Astrocyte of the spinal cord (primary cell): Measurements from ENCODE around the gene TSPAN10.
"Not testable (repeated sequence)": the region's sequence is repeated elsewhere in the genome, so short reads cannot be mapped to it uniquely, and the experiment has no call there.

Source experiments
- DNase-seq: peaks from one replicate; pipeline ENCODE4 v3.0.0; 2011; ENCODE audit warnings: low read depth, low spot score
- H3K4me3 ChIP-seq: 2 replicates; pipeline ENCODE4 v1.5.1; 2011; ENCODE audit warnings: low read depth, mild to moderate bottlenecking, low read length, moderate library complexity
- in situ Hi-C: cut with HindIII; loops from 2 replicates; pipeline ENCODE4 v1.10.0; 2017; ENCODE audit warnings: low sequenced_read_pairs
- TF ChIP-seq, protein P1 (sequence below): IDR thresholded peaks from 2 replicates; pipeline ENCODE4 v1.5.1; 2012; ENCODE audit warnings: low read depth, mild to moderate bottlenecking, low read length, inconsistent platforms

Gene TSPAN10

DNA sequence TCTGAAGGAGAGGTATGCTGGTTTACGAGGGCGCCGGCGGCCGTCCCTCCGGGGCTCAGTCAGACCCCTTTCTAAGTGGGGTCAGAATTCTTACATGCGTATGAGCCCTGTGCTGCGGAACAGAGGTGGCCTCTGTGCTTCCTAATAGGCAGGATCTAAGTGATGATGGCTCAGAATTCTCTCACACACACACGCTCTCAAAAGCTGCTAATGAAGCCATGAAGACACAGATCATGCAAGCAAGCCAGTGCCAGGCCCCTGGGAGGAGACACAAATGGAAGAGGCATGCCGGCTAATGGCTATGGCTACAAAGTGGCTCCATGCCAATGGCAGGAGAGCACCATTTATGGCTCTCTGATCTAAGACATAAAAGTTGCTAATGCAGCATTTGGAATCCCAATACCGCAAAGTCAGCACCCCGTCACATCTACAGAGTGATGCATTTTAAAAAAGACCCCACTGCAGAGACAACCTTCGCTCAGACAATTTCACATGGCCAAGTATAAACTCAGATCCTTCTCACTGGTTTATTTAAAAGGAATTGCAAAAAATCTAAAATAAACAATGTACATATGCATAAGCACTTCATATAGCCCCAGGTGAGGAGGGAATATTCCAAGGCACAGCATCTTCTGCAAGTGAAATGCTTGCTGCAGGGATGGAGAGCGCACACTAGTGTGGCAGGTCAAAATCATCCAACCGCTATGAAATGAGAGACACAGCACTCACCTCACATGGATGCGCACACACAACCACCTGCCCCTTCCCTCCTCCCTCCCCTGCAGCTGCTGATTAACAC lies 24.6 kb upstream of the TSPAN10 start:
- H3K4me3 ChIP-seq, result no peak overlapping the region
- in situ Hi-C loops, result no loop called here
- DNase-seq, result no peak
- TF ChIP-seq, protein P1, sequence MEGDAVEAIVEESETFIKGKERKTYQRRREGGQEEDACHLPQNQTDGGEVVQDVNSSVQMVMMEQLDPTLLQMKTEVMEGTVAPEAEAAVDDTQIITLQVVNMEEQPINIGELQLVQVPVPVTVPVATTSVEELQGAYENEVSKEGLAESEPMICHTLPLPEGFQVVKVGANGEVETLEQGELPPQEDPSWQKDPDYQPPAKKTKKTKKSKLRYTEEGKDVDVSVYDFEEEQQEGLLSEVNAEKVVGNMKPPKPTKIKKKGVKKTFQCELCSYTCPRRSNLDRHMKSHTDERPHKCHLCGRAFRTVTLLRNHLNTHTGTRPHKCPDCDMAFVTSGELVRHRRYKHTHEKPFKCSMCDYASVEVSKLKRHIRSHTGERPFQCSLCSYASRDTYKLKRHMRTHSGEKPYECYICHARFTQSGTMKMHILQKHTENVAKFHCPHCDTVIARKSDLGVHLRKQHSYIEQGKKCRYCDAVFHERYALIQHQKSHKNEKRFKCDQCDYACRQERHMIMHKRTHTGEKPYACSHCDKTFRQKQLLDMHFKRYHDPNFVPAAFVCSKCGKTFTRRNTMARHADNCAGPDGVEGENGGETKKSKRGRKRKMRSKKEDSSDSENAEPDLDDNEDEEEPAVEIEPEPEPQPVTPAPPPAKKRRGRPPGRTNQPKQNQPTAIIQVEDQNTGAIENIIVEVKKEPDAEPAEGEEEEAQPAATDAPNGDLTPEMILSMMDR, result no peak

DNA sequence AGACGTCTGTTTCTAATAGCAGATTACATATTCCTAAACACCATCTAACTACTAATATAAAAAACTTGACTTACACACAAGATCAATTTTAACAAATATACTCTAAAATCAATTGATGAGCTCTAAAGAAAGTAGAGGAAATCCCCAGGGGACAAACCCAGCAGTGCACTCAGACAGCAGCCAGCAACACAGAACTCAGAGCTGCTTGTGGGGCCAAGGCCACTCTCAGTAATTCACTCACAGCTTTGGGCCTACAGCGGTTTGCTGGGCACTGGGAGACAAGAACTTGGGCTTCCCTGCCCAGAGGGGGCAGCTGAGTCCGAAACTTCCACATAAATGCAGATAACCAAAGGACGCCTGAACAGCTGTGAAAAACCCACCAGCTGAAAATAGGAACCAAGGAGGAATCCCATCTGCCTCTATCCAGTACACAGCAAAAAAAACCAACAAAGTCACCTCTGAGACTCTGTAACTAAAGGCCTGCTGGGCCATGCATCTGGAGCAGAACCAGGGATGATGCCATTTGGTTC lies 21.5 kb upstream of the TSPAN10 start:
- H3K4me3 ChIP-seq, result no peak overlapping the region
- no peak for DNase-seq
- TF ChIP-seq, protein P1, result no peak
- in situ Hi-C loops, result no loop called here

DNA sequence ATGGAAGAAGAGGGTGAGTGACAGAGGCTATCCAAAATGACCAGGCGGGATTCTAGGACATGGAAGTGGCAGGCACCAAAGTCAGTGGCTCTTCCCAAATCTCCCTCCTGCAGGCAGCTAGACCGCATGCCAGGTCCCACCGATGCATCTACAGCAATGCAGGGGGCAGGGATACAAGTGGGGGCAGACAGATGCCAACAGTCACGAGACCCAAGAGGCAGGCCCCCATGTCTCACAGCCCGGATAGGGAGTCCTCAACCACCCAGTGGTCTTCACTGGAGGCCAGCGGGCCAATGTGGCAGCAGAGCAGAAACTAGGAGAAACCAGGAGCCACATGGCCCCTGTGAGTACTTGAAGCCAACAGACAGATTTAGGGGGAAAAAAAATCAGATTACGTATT lies 20.1 kb upstream of the TSPAN10 start:
- H3K4me3 ChIP-seq, result no peak overlapping the region
- DNase-seq, result no peak
- in situ Hi-C loops, result no loop called here
- TF ChIP-seq, protein P1, result no peak

DNA sequence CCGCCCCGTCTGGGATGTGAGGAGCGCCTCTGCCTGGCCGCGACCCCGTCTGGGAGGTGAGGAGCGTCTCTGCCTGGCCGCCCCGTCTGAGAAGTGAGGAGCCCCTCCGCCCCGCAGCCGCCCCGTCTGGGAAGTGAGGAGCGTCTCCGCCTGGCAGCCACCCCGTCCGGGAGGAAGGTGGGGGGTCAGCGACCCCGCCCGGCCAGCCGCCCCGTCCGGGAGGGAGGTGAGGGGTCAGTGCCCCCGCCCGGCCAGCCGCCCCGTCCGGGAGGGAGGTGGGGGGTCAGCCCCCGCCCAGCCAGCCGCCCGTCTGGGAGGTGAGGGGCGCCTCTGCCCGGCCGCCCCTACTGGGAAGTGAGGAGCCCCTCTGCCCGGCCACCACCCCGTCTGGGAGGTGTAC lies 18.7 kb upstream of the TSPAN10 start:
- DNase-seq, in situ Hi-C loops, H3K4me3 ChIP-seq: not testable (repeated sequence)

DNA sequence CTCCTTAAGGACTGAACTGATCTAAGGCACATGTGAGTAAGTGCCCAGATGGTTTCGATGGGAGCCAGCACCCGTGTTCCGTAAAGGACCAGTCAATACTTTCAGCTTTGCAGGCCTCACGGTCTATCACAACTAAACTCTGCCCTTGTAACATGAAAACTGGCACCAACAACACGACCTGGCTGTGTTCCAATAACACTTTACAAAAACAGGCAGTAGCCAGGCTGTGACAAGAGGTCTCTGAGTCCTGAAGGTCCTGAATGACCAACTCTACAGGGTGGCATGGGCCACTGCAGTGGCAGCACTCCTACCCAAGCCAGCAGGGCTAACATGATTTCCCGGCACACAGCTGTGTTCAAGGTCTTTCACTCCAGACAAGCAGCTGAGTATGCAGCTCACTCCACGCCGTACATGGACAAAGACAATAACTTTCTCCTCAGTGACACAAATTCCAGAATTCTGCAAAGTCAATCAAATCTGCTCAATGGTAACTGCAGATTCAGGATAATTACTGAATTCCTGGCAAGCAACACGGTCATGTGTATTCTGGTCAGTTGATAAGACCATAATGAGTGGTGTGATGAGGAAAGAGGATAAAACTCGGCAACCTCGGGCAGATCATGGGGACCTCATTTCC lies 15.4 kb upstream of the TSPAN10 start:
- TF ChIP-seq, protein P1, result no peak
- DNase-seq, result no peak
- no peak overlapping the region for H3K4me3 ChIP-seq
- in situ Hi-C loops, result no loop called here

DNA sequence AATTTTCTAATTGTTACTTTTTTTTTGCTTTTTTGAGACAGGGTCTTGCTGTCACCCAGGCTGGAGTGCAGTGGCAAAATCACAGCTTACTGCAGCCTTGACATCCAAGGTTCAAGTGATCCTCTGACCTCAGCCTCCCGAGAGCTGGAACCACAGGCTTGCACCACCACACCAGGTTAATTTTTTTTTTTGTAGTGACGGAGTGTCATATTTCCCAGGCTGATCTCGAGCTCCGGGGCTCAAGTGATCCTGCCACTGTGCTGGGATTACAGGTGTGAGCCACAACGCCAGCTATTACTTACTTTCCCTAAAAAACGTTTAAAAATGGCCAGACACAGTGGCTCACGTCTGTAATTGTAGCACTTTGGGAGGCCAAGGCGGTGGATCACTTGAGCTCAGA lies 6.7 kb upstream of the TSPAN10 start:
- TF ChIP-seq, protein P1, result no peak
- H3K4me3 ChIP-seq, result no peak overlapping the region
- no peak for DNase-seq
- in situ Hi-C loops, result no loop called here

DNA sequence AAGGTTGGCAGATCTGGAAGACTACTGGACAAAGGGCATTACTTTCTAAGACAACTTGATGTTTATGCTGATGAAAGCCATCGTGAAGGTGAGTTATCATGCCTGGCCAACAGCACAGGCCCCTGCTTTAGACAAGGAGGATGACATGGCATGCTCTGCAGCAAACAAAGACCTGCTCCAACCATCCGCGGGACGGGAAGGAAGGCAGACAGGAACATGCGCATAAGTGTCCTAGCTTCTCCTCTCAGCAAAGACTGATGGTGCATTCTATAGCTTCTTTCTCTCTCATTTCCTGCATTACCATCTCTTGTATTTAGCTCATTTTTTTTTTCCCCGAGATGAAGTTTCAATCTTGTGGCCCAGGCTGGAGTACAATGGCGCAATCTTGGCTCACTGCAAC lies 5.5 kb upstream of the TSPAN10 start:
- TF ChIP-seq, protein P1, result no peak
- no peak overlapping the region for H3K4me3 ChIP-seq
- no peak for DNase-seq
- in situ Hi-C loops, result no loop called here
